Brain microvascular endothelial cell (primary cell): Measurements from ENCODE around the gene DAO.

Source experiments
- DNase-seq: peaks from one replicate; pipeline ENCODE4 v3.0.0-alpha.2; 2020
- H3K27ac ChIP-seq: fragments of 250-450 bp; sonication (Bioruptor Pico); 2 replicates; pipeline ENCODE4 v1.5.1; 2020; ENCODE audit warnings: mild to moderate bottlenecking, moderate library complexity
- H3K27me3 ChIP-seq: fragments of 250-450 bp; sonication (Bioruptor Pico); replicated peaks from 2 replicates; pipeline ENCODE4 v1.5.1; 2020; ENCODE audit warnings: mild to moderate bottlenecking
- H3K36me3 ChIP-seq: fragments of 250-450 bp; sonication (Bioruptor Pico); replicated peaks from 2 replicates; pipeline ENCODE4 v1.5.1; 2020; ENCODE audit warnings: mild to moderate bottlenecking
- H3K4me3 ChIP-seq: 2 replicates; pipeline ENCODE4 v1.5.1; 2011; ENCODE audit warnings: low read depth, mild to moderate bottlenecking, control low read depth, low read length, moderate library complexity
- in situ Hi-C: cut with HindIII; loops from 2 replicates; pipeline ENCODE4 v1.10.0; 2017; ENCODE audit warnings: low sequenced_read_pairs, low pct_ligation_motif_present
- TF ChIP-seq, protein P1 (sequence below): IDR thresholded peaks from 2 replicates; pipeline ENCODE4 v1.5.1; 2011; ENCODE audit warnings: low read depth, mild to moderate bottlenecking, moderate library complexity, low read length, control low read depth, inconsistent platforms; ENCODE audit errors: missing control alignments

DAO gene

GRCh38 chr12:108879615-108880254, at the start of gene DAO:
TSS of gene DAO (plus strand) at chr12:108880092. CDS start at chr12:108885007, 4,915 bp downstream.
- H3K27me3 ChIP-seq: no peaks in the 10 kb centered on the region
- no peaks in the 10 kb centered on the region for H3K36me3 ChIP-seq
- H3K27ac ChIP-seq: no peak within 1 kb of the TSS
- TF ChIP-seq, protein P1, sequence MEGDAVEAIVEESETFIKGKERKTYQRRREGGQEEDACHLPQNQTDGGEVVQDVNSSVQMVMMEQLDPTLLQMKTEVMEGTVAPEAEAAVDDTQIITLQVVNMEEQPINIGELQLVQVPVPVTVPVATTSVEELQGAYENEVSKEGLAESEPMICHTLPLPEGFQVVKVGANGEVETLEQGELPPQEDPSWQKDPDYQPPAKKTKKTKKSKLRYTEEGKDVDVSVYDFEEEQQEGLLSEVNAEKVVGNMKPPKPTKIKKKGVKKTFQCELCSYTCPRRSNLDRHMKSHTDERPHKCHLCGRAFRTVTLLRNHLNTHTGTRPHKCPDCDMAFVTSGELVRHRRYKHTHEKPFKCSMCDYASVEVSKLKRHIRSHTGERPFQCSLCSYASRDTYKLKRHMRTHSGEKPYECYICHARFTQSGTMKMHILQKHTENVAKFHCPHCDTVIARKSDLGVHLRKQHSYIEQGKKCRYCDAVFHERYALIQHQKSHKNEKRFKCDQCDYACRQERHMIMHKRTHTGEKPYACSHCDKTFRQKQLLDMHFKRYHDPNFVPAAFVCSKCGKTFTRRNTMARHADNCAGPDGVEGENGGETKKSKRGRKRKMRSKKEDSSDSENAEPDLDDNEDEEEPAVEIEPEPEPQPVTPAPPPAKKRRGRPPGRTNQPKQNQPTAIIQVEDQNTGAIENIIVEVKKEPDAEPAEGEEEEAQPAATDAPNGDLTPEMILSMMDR: no peak
- DNase-seq: no peak
- in situ Hi-C loops: no loop called here
- no peak within 1 kb of the TSS for H3K4me3 ChIP-seq

DNA sequence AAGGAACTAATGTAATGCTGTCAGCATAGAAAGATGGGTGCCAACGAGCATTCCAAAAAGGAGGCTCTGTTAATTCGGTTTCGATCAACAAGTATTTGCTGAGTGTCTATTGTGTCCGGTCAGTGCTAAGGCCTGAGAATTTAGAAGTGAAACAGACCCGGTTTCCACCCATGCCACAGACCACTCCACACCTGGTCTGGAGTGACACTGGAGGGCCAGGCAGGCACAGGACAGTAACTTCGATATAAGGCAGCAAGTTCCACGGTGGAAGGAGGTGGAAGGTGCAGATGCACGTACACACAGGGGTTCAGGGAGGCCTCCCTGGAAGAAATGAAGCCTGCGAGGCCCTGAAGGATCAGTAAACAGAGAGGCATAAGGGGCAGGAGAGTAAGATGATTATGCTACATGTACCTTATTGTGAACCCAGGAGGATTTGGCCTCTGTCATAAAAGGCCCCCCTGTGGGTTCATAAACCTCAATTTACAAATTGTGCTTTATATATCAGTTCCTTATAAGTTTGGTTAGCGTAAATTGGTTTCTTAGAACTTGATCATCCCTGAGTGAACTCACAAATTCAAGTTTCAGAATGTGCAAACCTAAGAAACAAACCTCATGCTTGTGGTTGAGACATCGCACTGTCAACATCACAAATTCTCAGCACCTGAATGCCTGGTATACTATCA, 48.4 kb upstream of the DAO start:
- peaks cover 66% of the 10 kb centered on the region for H3K36me3 ChIP-seq

GRCh38 chr12:108832208-108832607, 47.7 kb upstream of the DAO start:
- peaks cover 72% of the 10 kb centered on the region for H3K36me3 ChIP-seq
- H3K4me3 ChIP-seq: no peak overlapping the region
- no peaks in the 10 kb centered on the region for H3K27me3 ChIP-seq
- DNase-seq: no peak
- TF ChIP-seq, protein P1: no peak
- in situ Hi-C loops: no loop called here
- peak overlapping the region; percentile 99 for H3K27ac ChIP-seq

More for the DNA sequence above, 48.4 kb upstream of the DAO start:
- H3K27ac ChIP-seq: peak overlapping the region; percentile 99
- no peak for DNase-seq
- H3K4me3 ChIP-seq: no peak overlapping the region
- in situ Hi-C loops: no loop called here
- no peaks in the 10 kb centered on the region for H3K27me3 ChIP-seq
- TF ChIP-seq, protein P1: no peak

DNA sequence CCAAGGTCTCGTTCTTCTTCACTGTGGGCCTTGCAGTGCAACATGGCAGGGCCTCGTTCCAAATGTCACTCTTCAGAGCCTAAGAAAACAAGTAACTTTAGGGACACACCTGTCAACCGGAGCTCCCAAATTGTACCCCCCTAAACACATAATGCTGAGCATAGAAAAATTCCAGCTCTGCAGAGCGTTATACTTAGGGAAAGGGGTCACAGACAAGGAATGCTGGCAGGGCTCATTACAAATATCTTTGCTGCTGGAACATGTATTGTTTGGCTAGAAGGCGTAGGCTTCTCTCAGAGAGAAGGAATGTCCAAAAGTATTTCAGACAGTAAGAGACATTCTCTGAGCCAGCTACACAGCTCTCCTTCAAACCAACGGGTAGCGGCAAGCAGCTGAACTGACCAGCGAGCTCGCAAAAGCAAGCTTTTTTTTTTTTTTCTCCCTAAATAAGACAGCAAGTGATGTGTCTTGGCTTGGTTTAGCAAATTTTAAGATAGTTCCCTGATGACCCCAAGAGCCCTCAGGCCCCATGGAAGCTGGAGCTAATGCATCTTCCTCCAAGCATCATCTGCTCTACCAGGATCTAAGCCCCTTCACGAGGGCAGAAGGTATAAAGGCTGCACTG, 47.0 kb upstream of the DAO start:
- Histone ChIP-seq H3K4me3 (no peak overlapping the region), H3K36me3 (peaks cover 70% of the 10 kb centered on the region), H3K27ac (peak overlapping the region; percentile 99), H3K27me3 (no peaks in the 10 kb centered on the region)
- TF ChIP-seq, protein P1: peak; percentile 2
- in situ Hi-C loops: no loop called here
- peak; percentile 86 for DNase-seq

GRCh38 chr12:108833355-108833733, 46.5 kb upstream of the DAO start:
- in situ Hi-C loops: no loop called here
- Histone ChIP-seq H3K27me3 (no peaks in the 10 kb centered on the region), H3K36me3 (peaks cover 69% of the 10 kb centered on the region), H3K27ac (peak overlapping the region; percentile 99), H3K4me3 (no peak overlapping the region)
- TF ChIP-seq, protein P1: no peak
- peak; percentile 97 for DNase-seq
